Chondrocyte (in vitro differentiated cells): ENCODE results near the gene RGS9BP. TPM values are rescaled to one million over a fixed set of nuclear protein-coding genes. Genes with fewer than 3 reads are reported as not detected.

Source experiments
- DNase-seq: peaks from one replicate; pipeline ENCODE4 v3.0.0; 2021; ENCODE audit warnings: mixed read lengths, low spot score
- H3K27ac Mint-ChIP-seq: one replicate; pipeline ENCODE4 v1.8.0; 2021; ENCODE audit warnings: mild to moderate bottlenecking, moderate library complexity, mixed read lengths; ENCODE audit not compliant: unreplicated experiment
- H3K27me3 Mint-ChIP-seq: 2 replicates; pipeline ENCODE4 v1.8.0; 2021; ENCODE audit warnings: low read depth, mixed read lengths
- H3K36me3 Mint-ChIP-seq: 2 replicates; pipeline ENCODE4 v1.8.0; 2021; ENCODE audit warnings: low read depth, mixed read lengths
- H3K4me1 Mint-ChIP-seq: 2 replicates; pipeline ENCODE4 v1.8.0; 2021; ENCODE audit warnings: low read depth, mild to moderate bottlenecking, mixed read lengths
- H3K4me3 Mint-ChIP-seq: one replicate; pipeline ENCODE4 v1.8.0; 2021; ENCODE audit warnings: mild to moderate bottlenecking, moderate library complexity, mixed read lengths; ENCODE audit not compliant: unreplicated experiment
- H3K9me3 Mint-ChIP-seq: 2 replicates; pipeline ENCODE4 v1.8.0; 2021; ENCODE audit warnings: low read depth, mixed read lengths
- total RNA-seq: library from RNA; stranded (reverse); gene quantifications from 3 replicates; pipeline ENCODE4 v1.2.1, GENCODE V29; 2021
- TF ChIP-seq, protein P1 (sequence below): fragments of 200-600 bp; sonication (generic); IDR thresholded peaks from 2 replicates; pipeline ENCODE4 v1.5.0; 2021; ENCODE audit warnings: antibody characterized with exemption, mild to moderate bottlenecking, moderate library complexity

The RGS9BP gene
- total RNA-seq, 1 donor from 2014 or later, result 0.90 TPM

DNA sequence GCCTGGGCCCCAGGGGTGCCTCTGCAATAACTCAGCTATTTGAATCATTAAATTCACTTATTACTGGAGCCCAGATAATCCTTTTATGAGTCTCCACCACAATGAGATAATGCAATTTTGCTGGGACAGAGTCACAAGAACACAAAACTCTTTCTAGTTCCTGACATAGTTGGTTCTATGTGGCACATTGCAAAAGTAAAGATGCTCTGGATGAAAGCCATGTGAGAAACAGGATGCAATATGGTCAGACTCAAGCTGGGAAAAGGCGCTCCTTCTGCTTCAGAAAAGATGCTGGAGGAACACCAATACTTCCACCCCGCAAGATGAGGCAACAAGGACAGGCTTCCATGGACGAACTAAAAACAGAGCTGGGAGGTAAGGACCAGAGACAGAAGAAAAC lies 6.3 kb upstream of the RGS9BP start:
- no peak overlapping the region for H3K27ac Mint-ChIP-seq
- no peak overlapping the region for H3K4me3 Mint-ChIP-seq
- TF ChIP-seq, protein P1, sequence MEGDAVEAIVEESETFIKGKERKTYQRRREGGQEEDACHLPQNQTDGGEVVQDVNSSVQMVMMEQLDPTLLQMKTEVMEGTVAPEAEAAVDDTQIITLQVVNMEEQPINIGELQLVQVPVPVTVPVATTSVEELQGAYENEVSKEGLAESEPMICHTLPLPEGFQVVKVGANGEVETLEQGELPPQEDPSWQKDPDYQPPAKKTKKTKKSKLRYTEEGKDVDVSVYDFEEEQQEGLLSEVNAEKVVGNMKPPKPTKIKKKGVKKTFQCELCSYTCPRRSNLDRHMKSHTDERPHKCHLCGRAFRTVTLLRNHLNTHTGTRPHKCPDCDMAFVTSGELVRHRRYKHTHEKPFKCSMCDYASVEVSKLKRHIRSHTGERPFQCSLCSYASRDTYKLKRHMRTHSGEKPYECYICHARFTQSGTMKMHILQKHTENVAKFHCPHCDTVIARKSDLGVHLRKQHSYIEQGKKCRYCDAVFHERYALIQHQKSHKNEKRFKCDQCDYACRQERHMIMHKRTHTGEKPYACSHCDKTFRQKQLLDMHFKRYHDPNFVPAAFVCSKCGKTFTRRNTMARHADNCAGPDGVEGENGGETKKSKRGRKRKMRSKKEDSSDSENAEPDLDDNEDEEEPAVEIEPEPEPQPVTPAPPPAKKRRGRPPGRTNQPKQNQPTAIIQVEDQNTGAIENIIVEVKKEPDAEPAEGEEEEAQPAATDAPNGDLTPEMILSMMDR, result no peak
- no peak for DNase-seq
- no peaks in the 10 kb centered on the region for H3K9me3 Mint-ChIP-seq
- peaks cover 26% of the 10 kb centered on the region for H3K4me1 Mint-ChIP-seq
- no peaks in the 10 kb centered on the region for H3K36me3 Mint-ChIP-seq
- H3K27me3 Mint-ChIP-seq, result no peaks in the 10 kb centered on the region

- H3K27ac Mint-ChIP-seq, result peak overlapping the region; percentile 1
- no peaks in the 10 kb centered on the region for H3K9me3 Mint-ChIP-seq
- TF ChIP-seq, protein P1, result no peak
- H3K36me3 Mint-ChIP-seq, result no peaks in the 10 kb centered on the region
- peaks cover 26% of the 10 kb centered on the region for H3K4me1 Mint-ChIP-seq
- DNase-seq, result no peak
- H3K27me3 Mint-ChIP-seq, result peaks cover under 1% of the 10 kb centered on the region
- H3K4me3 Mint-ChIP-seq, result no peak overlapping the region
Measured at GRCh38 chr19:32671883-32672593, 3.6 kb upstream of the RGS9BP start.

DNA sequence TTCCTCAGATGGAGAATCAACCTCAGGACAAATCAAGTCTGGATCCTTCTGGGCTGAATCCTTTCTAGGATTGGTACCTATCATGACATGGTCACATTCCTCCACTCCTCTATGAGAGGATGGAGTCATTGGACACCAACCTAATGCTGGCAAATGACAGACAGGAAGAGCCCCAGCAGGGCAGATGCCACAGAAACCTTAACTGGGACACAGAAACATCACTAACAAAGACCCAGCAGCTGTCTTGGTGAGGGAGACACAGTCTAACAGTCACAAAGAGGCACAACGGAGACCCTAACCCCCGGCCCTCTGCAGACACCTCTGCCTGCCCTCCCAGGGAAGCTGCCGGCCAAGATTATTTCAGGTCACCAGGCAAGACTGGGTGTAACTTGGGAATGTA lies 2.8 kb upstream of the RGS9BP start:
- Mint-ChIP-seq H3K36me3 (no peaks in the 10 kb centered on the region), H3K27ac (no peak overlapping the region), H3K9me3 (no peaks in the 10 kb centered on the region), H3K27me3 (peaks cover 8% of the 10 kb centered on the region), H3K4me1 (peaks cover 31% of the 10 kb centered on the region), H3K4me3 (peak overlapping the region; percentile 42)
- TF ChIP-seq, protein P1, result no peak
- no peak for DNase-seq

DNA sequence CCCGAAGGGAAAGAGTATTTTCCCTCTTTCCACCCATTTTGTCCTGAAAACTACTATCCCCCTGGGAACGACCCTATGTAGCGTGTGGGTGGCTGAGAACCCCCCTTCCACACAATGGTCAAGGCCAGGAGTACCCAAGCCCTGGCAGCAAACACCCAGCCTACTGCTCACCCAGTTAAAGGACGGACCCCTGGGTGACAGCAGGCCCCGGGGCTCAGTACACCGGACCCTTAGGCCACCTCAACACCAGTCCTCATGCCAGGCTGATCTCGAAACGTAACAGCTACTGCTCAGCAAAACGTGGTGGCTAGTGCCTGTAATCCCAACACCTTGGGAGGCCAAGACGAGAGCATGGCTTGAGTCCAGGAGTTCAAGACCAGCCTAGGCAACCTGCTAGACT lies 2.1 kb upstream of the RGS9BP start:
- H3K27me3 Mint-ChIP-seq, result peaks cover 9% of the 10 kb centered on the region
- H3K36me3 Mint-ChIP-seq, result no peaks in the 10 kb centered on the region
- no peaks in the 10 kb centered on the region for H3K9me3 Mint-ChIP-seq
- TF ChIP-seq, protein P1, result no peak
- H3K4me1 Mint-ChIP-seq, result peaks cover 31% of the 10 kb centered on the region
- H3K27ac Mint-ChIP-seq, result no peak overlapping the region
- peak overlapping the region; percentile 95 for H3K4me3 Mint-ChIP-seq
- peak; percentile 39 for DNase-seq

DNA sequence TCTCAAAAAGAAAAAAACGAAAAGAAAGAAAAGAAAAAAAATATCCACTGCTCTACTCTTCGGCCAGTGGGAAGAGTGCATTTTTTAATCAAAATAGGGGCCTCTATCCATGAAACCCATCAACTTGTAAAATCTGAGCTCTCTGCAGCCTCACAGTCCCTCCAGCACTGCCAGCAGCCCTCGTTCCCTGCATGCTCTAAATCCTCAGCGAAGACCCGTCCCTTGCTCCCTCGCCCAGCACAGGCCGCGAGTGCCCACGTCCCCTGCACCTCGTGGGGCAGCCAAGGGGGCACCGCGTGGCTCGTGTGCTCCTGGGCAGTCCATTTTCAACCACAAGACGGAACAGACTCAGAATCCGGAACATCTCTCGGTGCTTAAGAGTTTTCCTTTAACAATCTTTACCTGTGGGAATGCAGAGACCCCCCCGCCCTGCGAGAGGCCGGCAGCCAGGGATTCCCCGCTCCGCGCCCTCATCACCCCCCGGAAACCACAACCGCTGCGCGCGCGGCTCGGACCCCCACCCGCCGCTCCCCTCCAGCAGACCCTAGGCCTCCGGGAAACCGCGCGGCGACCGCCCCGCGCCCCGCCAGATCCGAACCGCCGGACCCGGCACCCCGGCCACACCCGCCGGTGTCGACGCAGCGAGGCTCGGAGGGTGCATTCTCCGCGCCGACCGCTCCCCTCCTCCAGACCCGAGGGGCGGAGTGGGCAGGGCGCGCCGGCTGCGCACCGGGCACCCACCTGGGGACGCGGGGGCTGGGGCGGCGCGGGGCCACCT lies 1.3 kb upstream of the RGS9BP start:
- Mint-ChIP-seq H3K9me3 (no peaks in the 10 kb centered on the region), H3K27me3 (peaks cover 9% of the 10 kb centered on the region), H3K4me1 (peaks cover 30% of the 10 kb centered on the region), H3K36me3 (no peaks in the 10 kb centered on the region), H3K4me3 (peak overlapping the region; percentile 95), H3K27ac (peak overlapping the region; percentile 85)
- TF ChIP-seq, protein P1, result no peak
- peak; percentile 75 for DNase-seq
